IPS-15b (cell line): ENCODE data around the gene INSR.
"Not testable (repeated sequence)": the region's sequence is repeated elsewhere in the genome, so short reads cannot be mapped to it uniquely, and the experiment has no call there.

Experiments used
- H3K27me3 ChIP-seq: one replicate; pipeline ENCODE4 v1.6.1; 2013; ENCODE audit warnings: low read length; ENCODE audit not compliant: control insufficient read depth, insufficient read depth
- H3K36me3 ChIP-seq: one replicate; pipeline ENCODE4 v1.6.1; 2013; ENCODE audit warnings: low read length; ENCODE audit not compliant: control insufficient read depth, insufficient read depth
- H3K4me1 ChIP-seq: one replicate; pipeline ENCODE4 v1.6.1; 2013; ENCODE audit warnings: mild to moderate bottlenecking, low read length; ENCODE audit not compliant: control insufficient read depth, insufficient read depth
- H3K4me3 ChIP-seq: one replicate; pipeline ENCODE4 v1.5.1; 2013; ENCODE audit warnings: low read depth, low read length
- H3K9ac ChIP-seq: one replicate; pipeline ENCODE4 v1.6.1; 2013; ENCODE audit warnings: low read depth, mild to moderate bottlenecking, low read length
- H3K9me3 ChIP-seq: one replicate; pipeline ENCODE4 v1.6.1; 2013; ENCODE audit warnings: mild to moderate bottlenecking, low read length; ENCODE audit not compliant: control insufficient read depth, insufficient read depth

INSR gene

GRCh38 chr19:7172794-7173193 is 121.4 kb downstream of the INSR start:
- Histone ChIP-seq H3K4me1 (no peaks in the 10 kb centered on the region), H3K27me3 (no peaks in the 10 kb centered on the region), H3K4me3 (no peak overlapping the region), H3K9me3 (peaks cover 8% of the 10 kb centered on the region), H3K36me3 (peaks cover 21% of the 10 kb centered on the region), H3K9ac (no peak overlapping the region)

- Histone ChIP-seq H3K9me3 (peaks cover 8% of the 10 kb centered on the region), H3K36me3 (peaks cover 23% of the 10 kb centered on the region), H3K4me1 (no peaks in the 10 kb centered on the region), H3K9ac (no peak overlapping the region), H3K4me3 (no peak overlapping the region), H3K27me3 (no peaks in the 10 kb centered on the region)
Measured at GRCh38 chr19:7170983-7171382, 123.2 kb downstream of the INSR start.

GRCh38 chr19:7168941-7169340 is 125.3 kb downstream of the INSR start:
- H3K4me1 ChIP-seq: no peaks in the 10 kb centered on the region
- H3K9me3 ChIP-seq: peaks cover 8% of the 10 kb centered on the region
- no peaks in the 10 kb centered on the region for H3K27me3 ChIP-seq
- H3K9ac ChIP-seq: no peak overlapping the region
- H3K4me3 ChIP-seq: no peak overlapping the region
- peaks cover 23% of the 10 kb centered on the region for H3K36me3 ChIP-seq

GRCh38 chr19:7161292-7161691 is 132.9 kb downstream of the INSR start:
- Histone ChIP-seq H3K27me3 (no peaks in the 10 kb centered on the region), H3K4me1 (no peaks in the 10 kb centered on the region), H3K36me3 (peaks cover 11% of the 10 kb centered on the region), H3K9me3 (no peaks in the 10 kb centered on the region), H3K9ac (no peak overlapping the region), H3K4me3 (no peak overlapping the region)

- H3K4me1 ChIP-seq: no peaks in the 10 kb centered on the region
- H3K9ac ChIP-seq: no peak overlapping the region
Measured at GRCh38 chr19:7159105-7159933, 134.9 kb downstream of the INSR start.

GRCh38 chr19:7153022-7153421 is 141.2 kb downstream of the INSR start:
- Histone ChIP-seq H3K9ac (no peak overlapping the region), H3K4me1 (no peaks in the 10 kb centered on the region), H3K27me3 (no peaks in the 10 kb centered on the region), H3K36me3 (no peaks in the 10 kb centered on the region), H3K9me3 (no peaks in the 10 kb centered on the region), H3K4me3 (no peak overlapping the region)

More at GRCh38 chr19:7159105-7159933, 134.9 kb downstream of the INSR start:
- Histone ChIP-seq H3K36me3 (peaks cover 11% of the 10 kb centered on the region), H3K9me3 (no peaks in the 10 kb centered on the region), H3K4me3 (no peak overlapping the region), H3K27me3 (no peaks in the 10 kb centered on the region)

- Histone ChIP-seq H3K4me1 (no peaks in the 10 kb centered on the region), H3K9me3 (no peaks in the 10 kb centered on the region), H3K9ac (no peak overlapping the region), H3K27me3 (no peaks in the 10 kb centered on the region), H3K36me3 (no peaks in the 10 kb centered on the region), H3K4me3 (no peak overlapping the region)
Measured at GRCh38 chr19:7152568-7152967, 141.6 kb downstream of the INSR start.

- H3K9ac ChIP-seq: no peak overlapping the region
- no peaks in the 10 kb centered on the region for H3K9me3 ChIP-seq
- no peaks in the 10 kb centered on the region for H3K4me1 ChIP-seq
- H3K4me3 ChIP-seq: no peak overlapping the region
- no peaks in the 10 kb centered on the region for H3K27me3 ChIP-seq
- no peaks in the 10 kb centered on the region for H3K36me3 ChIP-seq
Measured at GRCh38 chr19:7149956-7150705, 144.1 kb downstream of the INSR start.

- not testable (repeated sequence) for H3K4me3 ChIP-seq, H3K4me1 ChIP-seq, H3K36me3 ChIP-seq, H3K9ac ChIP-seq, H3K9me3 ChIP-seq, H3K27me3 ChIP-seq
Measured at GRCh38 chr19:7147119-7147675, 147.0 kb downstream of the INSR start.

- not testable (repeated sequence) for H3K4me3 ChIP-seq, H3K4me1 ChIP-seq, H3K36me3 ChIP-seq, H3K27me3 ChIP-seq, H3K9ac ChIP-seq, H3K9me3 ChIP-seq
Measured at GRCh38 chr19:7146086-7146485, 148.1 kb downstream of the INSR start.

GRCh38 chr19:7145494-7145893 is 148.7 kb downstream of the INSR start:
- Histone ChIP-seq H3K36me3 (peaks cover 9% of the 10 kb centered on the region), H3K27me3 (no peaks in the 10 kb centered on the region), H3K4me3 (no peak overlapping the region), H3K9me3 (no peaks in the 10 kb centered on the region), H3K4me1 (no peaks in the 10 kb centered on the region), H3K9ac (no peak overlapping the region)

GRCh38 chr19:7142771-7143170 is 151.4 kb downstream of the INSR start:
- peaks cover 9% of the 10 kb centered on the region for H3K36me3 ChIP-seq
- no peaks in the 10 kb centered on the region for H3K9me3 ChIP-seq
- H3K27me3 ChIP-seq: no peaks in the 10 kb centered on the region
- H3K9ac ChIP-seq: no peak overlapping the region
- H3K4me1 ChIP-seq: no peaks in the 10 kb centered on the region
- no peak overlapping the region for H3K4me3 ChIP-seq
